ENCODE results near the gene LANCL3.
A peak's percentile ranks its signal among the peaks of the same experiment; 100 is the strongest.
"Not testable (repeated sequence)": the region's sequence is repeated elsewhere in the genome, so short reads cannot be mapped to it uniquely, and the experiment has no call there.

LANCL3 gene

GRCh38 chrX:37571426-37572107, at the start of gene LANCL3:
Gene LANCL3, plus strand, starts transcription at chrX:37571661. Its CDS starts 210 bp downstream, at chrX:37571871.
- peak; percentile 9 for DNase-seq

GRCh38 chrX:37523673-37524072, 47.8 kb upstream of the LANCL3 start:
- DNase-seq = not testable (repeated sequence)

- DNase-seq = no peak
Observed at GRCh38 chrX:37541991-37542390, 29.5 kb upstream of the LANCL3 start.

GRCh38 chrX:37542791-37543190, 28.7 kb upstream of the LANCL3 start:
- no peak for DNase-seq

GRCh38 chrX:37543324-37543723, 28.1 kb upstream of the LANCL3 start:
- DNase-seq = no peak

- not testable (repeated sequence) for DNase-seq
Observed at GRCh38 chrX:37544531-37544930, 26.9 kb upstream of the LANCL3 start.

- DNase-seq = no peak
Observed at GRCh38 chrX:37545066-37545465, 26.4 kb upstream of the LANCL3 start.

- DNase-seq = not testable (repeated sequence)
Observed at GRCh38 chrX:37549619-37550018, 21.8 kb upstream of the LANCL3 start.

- DNase-seq = no peak
Observed at GRCh38 chrX:37553476-37553875, 18.0 kb upstream of the LANCL3 start.

DNA sequence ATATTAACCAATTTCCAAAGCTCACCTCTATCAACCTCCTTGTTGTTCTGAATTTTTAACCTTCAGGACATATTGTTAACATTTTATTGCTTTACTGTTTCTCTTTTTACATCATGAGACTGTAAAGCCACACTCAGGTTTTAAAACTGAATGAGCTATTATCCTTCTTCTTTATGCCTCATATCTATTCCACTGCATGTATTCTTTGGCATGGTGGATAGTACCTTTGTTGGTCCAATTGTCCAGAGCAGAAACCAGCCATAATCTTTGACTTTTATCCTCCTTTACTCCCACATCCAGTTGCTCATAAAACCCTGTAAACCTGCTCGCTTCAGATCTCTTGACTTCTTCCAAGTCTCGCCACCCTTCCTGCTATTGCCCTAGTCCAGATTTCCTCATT, 6.2 kb upstream of the LANCL3 start:
- DNase-seq = not testable (repeated sequence)

- not testable (repeated sequence) for DNase-seq
Observed at GRCh38 chrX:37570349-37570748, 1.1 kb upstream of the LANCL3 start.

GRCh38 chrX:37572108-37572587, 687 bp downstream of the LANCL3 start:
- DNase-seq = not testable (repeated sequence)

DNA sequence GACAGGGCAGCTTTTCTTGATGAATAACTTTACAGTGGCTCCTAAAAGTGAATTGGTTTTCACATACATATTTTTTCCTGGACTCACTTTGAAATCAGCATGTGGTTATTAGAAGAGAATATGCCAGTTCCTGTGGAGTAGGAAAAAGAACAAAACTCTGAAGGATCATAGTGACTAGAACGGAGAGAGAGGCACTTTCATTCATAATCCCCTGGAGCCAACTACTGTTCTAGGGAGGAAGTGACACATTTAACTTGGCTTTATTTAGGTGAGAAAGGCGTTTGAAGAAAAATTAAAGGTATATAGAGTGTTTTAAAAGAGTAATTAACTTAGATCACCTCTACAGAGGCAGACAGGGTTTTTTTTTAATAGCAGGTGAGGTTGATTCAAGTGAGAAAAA, 1.7 kb downstream of the LANCL3 start:
- not testable (repeated sequence) for DNase-seq

GRCh38 chrX:37578045-37578444, 6.6 kb downstream of the LANCL3 start:
- no peak for DNase-seq

GRCh38 chrX:37580080-37580479, 8.6 kb downstream of the LANCL3 start:
- DNase-seq = no peak

GRCh38 chrX:37587337-37587736, 15.9 kb downstream of the LANCL3 start:
- not testable (repeated sequence) for DNase-seq

- DNase-seq = no peak
Observed at GRCh38 chrX:37590047-37590446, 18.6 kb downstream of the LANCL3 start.

DNA sequence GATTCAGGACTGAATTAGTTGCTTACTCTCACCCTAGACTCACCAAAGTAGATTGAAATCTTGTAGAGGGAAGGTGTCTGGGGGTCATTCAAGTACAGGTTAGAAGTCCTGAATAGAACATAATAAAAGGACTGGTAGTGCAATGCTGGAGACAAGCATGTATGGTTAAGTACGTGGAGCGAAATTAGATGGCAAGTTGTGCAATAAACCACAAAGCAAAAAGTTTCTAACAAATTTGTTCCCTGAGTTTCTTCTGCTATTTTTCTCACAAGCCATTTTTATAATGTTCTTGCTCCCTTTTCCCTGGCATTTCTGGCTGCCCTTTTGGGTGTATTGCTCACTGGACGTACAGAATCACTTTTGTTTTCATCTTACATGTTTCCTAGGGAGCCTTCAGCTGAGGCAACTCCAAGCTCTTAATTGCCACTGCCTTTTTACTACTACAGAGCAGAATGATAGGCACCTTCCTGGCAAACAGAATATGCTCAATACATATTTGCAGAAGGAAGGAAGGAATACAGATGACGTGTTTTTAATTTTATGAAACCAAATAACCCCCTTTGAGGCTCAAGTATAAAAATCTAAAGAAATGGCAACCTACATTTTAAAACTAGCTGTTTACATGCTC, 23.4 kb downstream of the LANCL3 start:
- no peak for DNase-seq

GRCh38 chrX:37599729-37600128, 28.3 kb downstream of the LANCL3 start:
- DNase-seq = peak; percentile 54

DNA sequence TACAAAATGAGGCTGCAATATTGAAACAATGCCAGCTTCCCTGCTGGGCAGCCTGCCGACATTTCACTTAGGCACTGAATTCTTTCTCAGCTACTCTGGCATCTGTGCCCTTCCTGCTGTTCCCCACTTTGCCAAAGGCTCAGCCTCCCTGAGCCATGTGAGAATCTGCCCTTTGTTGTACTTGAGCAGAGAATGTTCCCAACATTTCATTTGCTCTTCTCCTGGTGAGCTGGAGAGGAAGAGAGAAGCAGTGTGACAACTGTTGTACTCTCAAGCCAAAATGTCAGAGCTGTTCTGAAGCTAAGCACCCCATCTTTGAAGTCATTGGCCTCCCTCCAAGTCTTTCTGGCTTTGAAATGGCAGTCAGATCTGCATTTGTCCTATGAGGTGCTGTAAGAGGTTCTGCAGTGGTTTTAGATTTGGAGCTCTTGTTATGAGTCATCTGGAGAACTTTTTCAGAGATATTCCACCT, 32.5 kb downstream of the LANCL3 start:
- DNase-seq = peak; percentile 6

DNA sequence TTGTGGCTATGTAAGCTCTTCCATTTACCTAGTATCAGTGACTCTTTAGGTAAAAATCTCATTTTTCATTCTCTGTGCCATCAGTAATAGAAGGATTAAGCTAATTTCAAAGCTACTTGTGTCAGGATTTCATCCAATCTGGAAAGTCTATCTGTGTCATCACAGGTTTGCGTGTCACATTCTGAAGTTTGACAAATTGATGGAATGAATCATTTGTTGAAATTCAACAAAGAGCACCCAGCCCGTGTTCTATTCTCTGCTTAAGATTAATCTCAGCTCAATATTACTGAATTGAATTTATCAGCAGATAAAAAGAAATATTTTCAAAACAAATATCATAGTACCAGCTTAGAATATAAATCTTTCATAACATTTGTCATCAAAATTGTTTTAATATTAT, 35.8 kb downstream of the LANCL3 start:
- no peak for DNase-seq

GRCh38 chrX:37608156-37608555, 36.7 kb downstream of the LANCL3 start:
- DNase-seq = no peak

- no peak for DNase-seq
Observed at GRCh38 chrX:37609727-37610126, 38.3 kb downstream of the LANCL3 start.

GRCh38 chrX:37613933-37614332, 42.5 kb downstream of the LANCL3 start:
- DNase-seq = no peak

Data from NCI-H1105 treated with DMSO at 0.1 percent for 48 hours (cell line).